NCI-H2107 treated with DMSO at 0.1 percent for 48 hours (cell line): ENCODE results near the gene HOXA9.
A peak's percentile ranks its signal among the peaks of the same experiment; 100 is the strongest.

Source experiments
- DNase-seq: peaks from one replicate; lab custom pipeline; 2025; ENCODE audit not compliant: unreplicated experiment; lab: John Stamatoyannopoulos, UW

Gene HOXA9

GRCh38 chr7:27201580-27202017, 36.3 kb upstream of the HOXA9 start:
- DNase-seq: no peak

GRCh38 chr7:27200761-27201579, 35.6 kb upstream of the HOXA9 start:
- no peak for DNase-seq

- DNase-seq: no peak
Measured at GRCh38 chr7:27199849-27200760, 34.8 kb upstream of the HOXA9 start, which contains the start of gene HOXA13. Gene HOXA13 (minus strand): TSS chr7:27200091. CDS start chr7:27200077, 14 bp downstream.

GRCh38 chr7:27198871-27199801, 33.8 kb upstream of the HOXA9 start:
- no peak for DNase-seq

- no peak for DNase-seq
Measured at GRCh38 chr7:27198138-27198841, 33.0 kb upstream of the HOXA9 start.

- no peak for DNase-seq
Measured at GRCh38 chr7:27197137-27198042, 32.1 kb upstream of the HOXA9 start.

- DNase-seq: peak; percentile 58
Measured at GRCh38 chr7:27196287-27196767, 31.0 kb upstream of the HOXA9 start.

- no peak for DNase-seq
Measured at GRCh38 chr7:27194686-27195379, 29.5 kb upstream of the HOXA9 start.

GRCh38 chr7:27194002-27194352, 28.6 kb upstream of the HOXA9 start:
- no peak for DNase-seq

- DNase-seq: no peak
Measured at GRCh38 chr7:27193335-27194001, 28.1 kb upstream of the HOXA9 start.

GRCh38 chr7:27192546-27193334, 27.4 kb upstream of the HOXA9 start:
- DNase-seq: no peak

- no peak for DNase-seq
Measured at GRCh38 chr7:27191833-27192545, 26.7 kb upstream of the HOXA9 start.

GRCh38 chr7:27191161-27191731, 25.9 kb upstream of the HOXA9 start:
- no peak for DNase-seq

GRCh38 chr7:27189997-27190748, 24.8 kb upstream of the HOXA9 start:
- DNase-seq: no peak

GRCh38 chr7:27189295-27189996, 24.1 kb upstream of the HOXA9 start:
- DNase-seq: no peak
